ENCODE measurements around the gene RPL39L. TPM values are rescaled to one million over a fixed set of nuclear protein-coding genes. Genes with fewer than 3 reads are reported as not detected.

RPL39L gene
- total RNA-seq, 2 donors from 2014 or later, result 2.6 to 11.6 TPM

- intact Hi-C loops (cut with DNase I), result no loop called here
- H3K9ac ChIP-seq (ENCODE audit: low read depth in 2 of 2, low read length in 2 of 2), result no peak overlapping the region
- no peak for TF ChIP-seq CTCF (IDR thresholded peaks at IDR 0.05)
- H3K27me3 ChIP-seq, result no peaks in the 10 kb centered on the region
- no peaks in the 10 kb centered on the region for H3K36me3 ChIP-seq
- H3K9me3 ChIP-seq, result no peaks in the 10 kb centered on the region
- no peak overlapping the region for H3K27ac ChIP-seq
- H3K4me3 ChIP-seq, result no peak overlapping the region
- no peak for DNase-seq
- H3K4me1 ChIP-seq, result no peaks in the 10 kb centered on the region
Measured at GRCh38 chr3:187084580-187084979, 54.7 kb downstream of the RPL39L start.

DNA sequence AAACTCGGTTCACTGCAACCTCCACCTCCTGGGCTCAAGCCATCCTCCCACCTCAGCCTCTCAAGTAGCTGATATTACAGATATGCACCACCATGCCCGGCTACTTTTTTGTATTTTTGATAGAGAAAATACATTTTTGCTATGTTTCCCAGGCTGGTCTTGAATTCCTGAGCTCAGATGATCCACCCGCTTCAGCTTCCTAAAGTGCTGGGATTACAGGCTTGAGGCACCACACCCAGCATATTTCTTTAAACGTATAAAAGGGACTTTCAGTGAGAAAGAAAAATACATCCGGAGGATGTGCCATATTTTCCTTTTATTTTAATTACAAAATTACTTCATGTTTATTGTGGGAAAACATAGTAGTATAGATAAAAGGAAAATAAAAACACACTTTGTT lies 55.2 kb downstream of the RPL39L start:
- no peak overlapping the region for H3K9ac ChIP-seq (ENCODE audit: low read depth in 2 of 2, low read length in 2 of 2)
- DNase-seq, result no peak
- H3K36me3 ChIP-seq, result no peaks in the 10 kb centered on the region
- H3K27me3 ChIP-seq, result no peaks in the 10 kb centered on the region
- H3K4me1 ChIP-seq, result no peaks in the 10 kb centered on the region
- H3K4me3 ChIP-seq, result no peak overlapping the region
- H3K9me3 ChIP-seq, result no peaks in the 10 kb centered on the region
- no peak overlapping the region for H3K27ac ChIP-seq
- intact Hi-C loops (cut with DNase I), result no loop called here
- no peak for TF ChIP-seq CTCF (IDR thresholded peaks at IDR 0.05)

- H3K36me3 ChIP-seq, result no peaks in the 10 kb centered on the region
- no peak for TF ChIP-seq CTCF (IDR thresholded peaks at IDR 0.05)
- H3K4me1 ChIP-seq, result no peaks in the 10 kb centered on the region
- no peaks in the 10 kb centered on the region for H3K9me3 ChIP-seq
- H3K27ac ChIP-seq, result no peak overlapping the region
- no peak overlapping the region for H3K9ac ChIP-seq (ENCODE audit: low read depth in 2 of 2, low read length in 2 of 2)
- no peaks in the 10 kb centered on the region for H3K27me3 ChIP-seq
- intact Hi-C loops (cut with DNase I), result no loop called here
- no peak for DNase-seq
- no peak overlapping the region for H3K4me3 ChIP-seq
Measured at GRCh38 chr3:187082758-187083375, 56.4 kb downstream of the RPL39L start.

DNA sequence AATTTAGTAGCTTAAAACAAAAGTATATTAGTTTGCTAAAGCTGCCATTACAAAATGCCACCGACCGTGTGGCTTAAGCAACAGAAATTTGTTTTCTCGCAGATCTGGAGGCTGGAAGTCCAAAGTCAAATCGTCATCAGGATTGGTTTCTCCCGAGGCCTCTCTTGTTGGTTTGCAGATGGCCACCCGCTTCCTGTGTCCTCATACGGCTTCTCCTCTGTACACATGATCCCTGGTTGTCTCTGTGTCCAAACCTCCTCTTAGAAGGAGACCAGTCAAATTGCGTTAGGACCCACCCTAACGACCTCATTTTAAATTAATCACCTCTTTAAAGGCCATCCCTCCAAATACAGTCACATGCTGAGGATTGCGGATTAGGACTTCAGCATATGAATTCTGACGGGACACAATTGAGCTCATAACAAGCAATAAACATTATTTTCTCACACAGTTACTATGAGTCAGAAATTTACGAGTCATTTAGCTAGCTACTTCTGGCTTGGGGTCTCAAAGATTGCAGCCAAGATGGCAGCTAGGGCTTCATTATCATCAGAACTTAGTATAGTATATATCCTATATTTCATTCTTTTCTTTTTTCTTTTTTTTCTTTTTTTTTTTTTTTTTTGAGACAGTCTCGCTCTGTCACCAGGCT lies 58.4 kb downstream of the RPL39L start:
- H3K4me1 ChIP-seq, result no peaks in the 10 kb centered on the region
- H3K36me3 ChIP-seq, result no peaks in the 10 kb centered on the region
- no peak for TF ChIP-seq CTCF (IDR thresholded peaks at IDR 0.05)
- intact Hi-C loops (cut with DNase I), result no loop called here
- no peak overlapping the region for H3K27ac ChIP-seq
- no peak for DNase-seq
- H3K9ac ChIP-seq (ENCODE audit: low read depth in 2 of 2, low read length in 2 of 2), result no peak overlapping the region
- no peaks in the 10 kb centered on the region for H3K9me3 ChIP-seq
- H3K27me3 ChIP-seq, result no peaks in the 10 kb centered on the region
- H3K4me3 ChIP-seq, result no peak overlapping the region

DNA sequence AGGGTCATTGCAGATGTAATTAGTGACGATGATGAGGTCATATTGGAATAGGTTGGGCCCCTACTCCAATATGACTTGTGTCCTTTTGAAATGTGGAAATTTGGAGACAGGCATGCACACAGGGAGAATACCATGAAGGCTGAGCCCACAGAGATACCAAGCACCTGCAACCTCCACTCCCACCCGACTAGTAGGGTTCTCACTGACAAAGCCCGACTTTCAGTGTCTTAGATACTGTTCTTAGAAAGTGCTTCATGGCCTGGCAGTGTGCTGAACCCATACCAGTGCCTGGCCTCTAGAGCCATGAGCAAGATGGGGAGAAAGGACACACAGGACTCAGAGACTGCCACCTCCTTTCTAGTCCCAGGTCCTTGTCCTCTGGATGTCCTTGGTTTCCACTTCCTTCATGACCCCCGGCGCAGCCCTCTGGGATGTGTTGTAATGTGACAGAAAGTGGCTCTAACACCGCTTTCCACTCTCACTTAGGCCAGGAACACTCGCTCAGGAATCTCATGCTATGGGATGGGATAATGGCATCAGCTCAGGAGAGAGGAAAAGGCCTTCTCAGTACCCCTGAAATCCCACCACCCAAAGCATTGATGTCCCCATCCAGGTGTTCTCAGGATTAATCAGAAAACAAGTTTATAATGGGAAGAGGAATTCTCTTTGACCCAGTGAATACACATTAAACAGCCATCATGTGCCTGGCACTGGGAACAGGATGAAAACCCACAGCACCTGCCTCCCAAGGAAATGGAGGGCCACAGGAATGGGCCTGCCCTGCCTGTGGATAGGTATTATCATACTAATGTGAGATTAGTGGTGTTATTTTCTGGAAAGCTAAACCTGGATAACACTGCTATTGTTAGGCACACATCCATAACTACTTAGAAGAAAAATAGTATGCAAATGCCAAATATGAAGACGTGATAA lies 59.9 kb downstream of the RPL39L start:
- no peaks in the 10 kb centered on the region for H3K9me3 ChIP-seq
- intact Hi-C loops (cut with DNase I), result no loop called here
- no peak for TF ChIP-seq CTCF (IDR thresholded peaks at IDR 0.05)
- no peaks in the 10 kb centered on the region for H3K4me1 ChIP-seq
- no peak overlapping the region for H3K4me3 ChIP-seq
- no peak overlapping the region for H3K27ac ChIP-seq
- no peak overlapping the region for H3K9ac ChIP-seq (ENCODE audit: low read depth in 2 of 2, low read length in 2 of 2)
- no peaks in the 10 kb centered on the region for H3K36me3 ChIP-seq
- H3K27me3 ChIP-seq, result no peaks in the 10 kb centered on the region
- DNase-seq, result no peak

Measured in colonic mucosa (tissue), 4 donors.